NCI-H526 treated with DMSO at 0.1 percent for 48 hours (cell line): ENCODE measurements around the gene LACRT.
"Not testable (repeated sequence)": the region's sequence is repeated elsewhere in the genome, so short reads cannot be mapped to it uniquely, and the experiment has no call there.

Experiments
- DNase-seq: peaks from one replicate; lab custom pipeline; 2025; lab: John Stamatoyannopoulos, UW

The LACRT gene

GRCh38 chr12:54639112-54639511 lies 4.4 kb upstream of the LACRT start:
- DNase-seq = not testable (repeated sequence)

DNA sequence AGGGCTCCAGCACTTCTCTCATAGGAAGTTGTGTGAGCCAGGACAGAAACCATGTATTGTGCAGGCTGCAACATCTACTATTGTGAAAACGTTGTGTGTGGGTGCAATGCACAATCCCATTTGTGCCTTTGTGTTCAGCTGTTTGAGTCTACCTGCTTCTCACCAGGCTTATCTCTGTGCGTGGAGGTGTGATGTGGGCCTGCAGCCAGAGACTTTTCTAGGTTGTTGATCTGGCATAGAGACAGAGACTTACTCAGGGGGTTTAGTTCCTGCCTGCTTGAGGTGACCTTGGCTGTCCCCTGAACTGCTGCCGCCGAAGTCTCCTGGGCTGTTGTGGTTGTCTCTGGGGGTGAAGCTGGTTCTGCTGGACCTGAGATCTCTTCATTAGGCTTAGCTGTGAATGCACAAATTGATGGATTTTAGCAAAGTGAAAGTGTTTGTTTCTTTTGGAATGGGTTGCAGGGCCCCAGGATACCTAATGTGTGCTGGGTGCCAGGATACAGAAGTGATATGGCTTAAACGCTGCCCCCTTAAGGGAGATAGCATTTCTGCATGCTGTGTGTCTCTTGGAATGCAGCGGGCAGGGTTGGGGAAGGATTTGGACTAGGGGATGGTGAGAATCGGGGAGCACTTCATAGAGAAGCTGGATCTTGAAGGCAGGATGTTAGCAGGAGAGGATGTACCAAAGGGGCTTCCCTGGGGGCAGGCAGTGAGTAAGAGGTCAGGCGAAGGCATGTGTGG lies 2.5 kb downstream of the LACRT start:
- no peak for DNase-seq

DNA sequence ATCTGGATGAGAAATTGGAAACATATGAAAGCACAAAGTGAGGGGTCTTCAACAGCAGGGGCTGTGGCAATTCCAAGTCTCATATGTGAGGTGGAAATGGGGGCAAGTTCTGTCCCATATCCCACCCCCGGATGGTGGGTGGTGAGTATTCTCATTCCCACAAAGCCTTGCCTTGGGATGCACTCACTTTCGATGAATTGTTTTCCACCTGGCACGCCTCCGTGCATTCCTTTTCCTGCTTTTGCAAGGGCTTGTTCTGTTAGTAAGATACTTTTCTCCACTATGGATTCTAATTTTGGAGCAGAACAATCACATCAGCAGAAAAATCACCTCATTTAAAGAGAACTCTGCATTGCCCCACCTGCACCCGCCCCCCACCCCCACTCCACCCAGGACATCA lies 3.1 kb downstream of the LACRT start:
- DNase-seq = no peak

DNA sequence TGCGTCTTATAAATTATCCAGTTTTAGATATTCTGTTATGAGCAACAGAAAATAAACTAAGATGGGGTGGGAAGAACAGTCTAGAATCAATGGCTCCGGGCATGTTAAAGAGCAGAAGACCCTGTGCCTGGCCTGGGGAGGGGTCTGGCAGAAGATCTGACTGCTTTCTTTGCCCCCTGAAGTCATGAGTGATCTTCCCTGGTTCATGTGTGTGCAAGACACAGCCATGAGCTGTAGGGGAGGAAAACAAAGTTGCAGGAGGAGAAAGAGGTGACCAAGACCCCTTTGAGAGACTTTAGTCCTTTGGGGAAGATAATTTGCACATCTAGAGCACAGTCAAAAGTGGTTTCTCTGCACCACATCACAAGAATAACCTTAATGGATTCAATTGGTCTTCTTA lies 4.8 kb downstream of the LACRT start:
- no peak for DNase-seq

DNA sequence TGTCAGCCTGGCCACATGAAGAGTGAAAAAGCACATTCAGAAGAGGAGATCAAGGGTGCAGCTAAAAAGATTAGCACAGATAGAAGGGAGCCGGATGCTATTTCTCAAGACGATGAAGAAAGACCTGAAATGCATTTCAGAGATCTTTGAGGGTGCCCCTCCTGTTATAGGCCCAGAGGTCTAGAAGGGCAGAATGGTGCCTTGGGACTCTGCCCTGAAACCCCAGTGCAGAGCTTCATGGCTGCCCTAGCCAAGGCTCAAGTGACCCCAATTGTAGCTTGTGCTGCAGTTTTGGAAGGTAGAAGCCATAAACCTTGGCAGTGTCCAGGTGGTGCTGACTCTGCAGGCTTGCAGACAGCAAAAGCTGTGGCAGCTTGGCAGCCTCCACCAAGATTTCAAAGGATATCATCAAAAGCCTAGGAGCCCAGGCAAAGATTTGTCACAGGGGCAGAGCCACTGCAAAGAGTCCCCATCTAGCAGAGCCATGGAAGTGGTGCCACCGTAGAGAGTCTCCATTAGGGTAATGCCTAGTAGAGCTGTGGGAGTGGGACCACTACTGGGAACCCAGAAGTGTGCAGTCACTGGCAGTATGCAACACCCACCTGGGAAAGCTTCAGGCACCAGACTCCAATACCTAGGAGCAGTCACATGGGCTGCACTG lies 6.4 kb downstream of the LACRT start:
- DNase-seq = no peak

DNA sequence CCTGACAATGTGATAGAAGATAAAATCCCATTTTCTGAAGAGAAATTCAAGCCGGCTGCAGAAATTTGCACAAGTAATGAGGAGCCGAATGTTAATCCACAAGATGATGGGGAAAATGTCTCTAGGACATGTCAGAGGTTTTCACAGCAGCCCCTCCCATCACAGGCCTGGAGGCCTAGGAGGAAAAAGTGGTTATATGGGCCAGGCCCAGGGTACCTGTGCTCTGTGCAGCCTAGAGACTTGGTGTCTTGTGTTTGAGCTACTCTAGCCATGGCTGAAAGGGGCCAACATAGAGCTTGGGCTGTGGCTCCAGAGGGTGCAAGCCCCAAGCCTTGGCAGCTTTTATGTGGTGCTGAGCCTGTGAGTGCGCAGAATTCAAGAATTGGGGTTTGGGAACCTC lies 7.4 kb downstream of the LACRT start:
- no peak for DNase-seq

GRCh38 chr12:54625598-54625997 lies 9.1 kb downstream of the LACRT start:
- DNase-seq = no peak

GRCh38 chr12:54624315-54625279 lies 10.1 kb downstream of the LACRT start:
- no peak for DNase-seq

DNA sequence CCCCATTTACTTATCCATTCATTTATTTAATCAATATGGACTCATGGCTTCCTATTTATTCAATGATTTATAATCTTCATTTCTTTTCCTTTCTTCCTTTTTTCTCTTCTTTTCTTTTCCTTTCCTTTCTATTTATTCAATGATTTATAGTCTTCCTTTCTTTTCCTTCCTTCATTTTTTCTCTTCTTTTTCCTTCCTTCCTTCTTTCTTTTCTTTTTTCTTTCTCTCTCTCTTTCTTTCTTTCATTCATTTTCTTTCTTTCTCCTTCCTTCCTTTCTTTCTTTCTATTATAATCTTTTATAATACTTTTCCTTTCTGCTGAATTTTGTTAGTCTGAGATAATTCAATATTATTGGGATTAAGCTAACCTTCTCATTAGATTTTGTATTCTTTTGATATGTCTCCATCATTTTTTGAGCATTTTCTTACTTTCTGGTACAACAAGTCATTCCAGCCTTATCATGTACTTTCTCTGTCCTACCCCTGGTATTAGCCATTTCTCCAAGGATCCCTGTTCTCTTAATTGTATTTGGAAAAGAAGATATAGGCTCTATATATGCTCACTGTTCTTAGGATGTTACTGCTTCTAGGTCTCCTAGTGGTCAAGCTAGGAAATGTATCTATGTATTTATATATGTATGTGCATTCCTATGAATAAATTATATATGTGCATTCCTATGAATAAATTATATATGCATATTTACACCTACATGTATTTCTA lies 12.1 kb downstream of the LACRT start:
- no peak for DNase-seq

- DNase-seq = no peak
Measured at GRCh38 chr12:54616933-54617680, 17.6 kb downstream of the LACRT start.

DNA sequence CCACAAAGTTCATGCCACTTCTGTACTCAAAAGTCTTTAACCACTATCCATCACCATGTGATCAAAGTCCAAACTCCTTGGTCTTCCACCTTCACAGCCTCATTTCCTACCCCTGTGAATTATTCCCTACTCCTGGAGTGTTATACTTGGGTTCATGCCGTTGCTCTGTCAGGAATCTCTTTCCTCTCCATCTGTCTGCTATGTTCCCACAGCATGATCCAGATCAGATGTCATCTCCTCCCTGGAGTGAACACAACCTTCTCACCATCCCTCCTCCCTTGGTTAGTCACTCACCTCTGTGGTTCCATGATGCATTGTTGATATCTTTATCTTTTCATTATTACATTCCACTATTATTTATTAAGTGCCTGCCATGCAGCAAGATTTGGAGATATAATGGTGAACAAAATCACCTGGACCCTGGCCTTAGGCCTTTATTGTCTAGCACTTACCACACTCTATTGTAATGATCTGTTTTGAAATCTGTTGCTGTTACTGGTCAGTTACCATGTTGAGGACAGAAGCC lies 22.4 kb downstream of the LACRT start:
- DNase-seq = no peak

DNA sequence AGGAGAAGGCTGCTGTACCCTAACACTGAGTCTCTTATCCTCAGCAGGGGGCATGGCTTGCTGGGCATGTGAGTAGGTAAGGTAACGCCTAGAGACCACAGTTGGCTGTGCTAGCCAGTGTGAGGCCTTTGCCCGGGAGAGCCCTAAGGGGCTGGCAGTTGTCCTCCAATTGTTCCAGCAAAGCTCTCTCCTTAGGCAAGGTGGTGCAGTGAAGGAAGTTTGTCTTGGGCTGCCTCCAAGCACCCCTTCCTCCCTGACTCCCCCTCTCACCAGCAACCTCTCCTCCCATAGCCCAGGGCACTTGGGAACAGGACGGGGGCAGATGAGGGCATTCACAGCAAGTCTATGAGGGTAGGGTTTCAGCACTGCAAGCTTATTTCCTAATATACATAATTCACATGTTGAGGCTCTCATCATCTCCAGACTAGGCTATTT lies 23.0 kb downstream of the LACRT start:
- DNase-seq = no peak

DNA sequence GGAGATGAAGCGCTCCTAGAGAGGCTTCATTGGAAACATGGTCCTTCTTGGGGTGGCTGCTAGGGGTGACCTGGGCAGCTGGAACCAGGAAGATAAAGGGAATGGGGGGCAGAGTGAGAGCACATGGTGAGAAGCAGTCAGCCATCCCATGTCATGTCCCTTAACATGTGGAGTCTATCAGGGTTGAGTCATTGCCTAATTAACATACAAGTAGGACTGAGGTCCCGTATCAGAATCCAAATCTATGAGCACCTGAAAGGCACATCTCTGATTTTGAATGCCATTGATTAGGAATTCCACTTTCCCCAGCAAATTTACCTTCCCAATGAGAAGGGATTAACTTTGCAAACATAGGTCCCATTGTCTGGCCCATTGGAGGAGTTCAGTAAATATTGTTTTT lies 25.9 kb downstream of the LACRT start:
- DNase-seq = no peak

DNA sequence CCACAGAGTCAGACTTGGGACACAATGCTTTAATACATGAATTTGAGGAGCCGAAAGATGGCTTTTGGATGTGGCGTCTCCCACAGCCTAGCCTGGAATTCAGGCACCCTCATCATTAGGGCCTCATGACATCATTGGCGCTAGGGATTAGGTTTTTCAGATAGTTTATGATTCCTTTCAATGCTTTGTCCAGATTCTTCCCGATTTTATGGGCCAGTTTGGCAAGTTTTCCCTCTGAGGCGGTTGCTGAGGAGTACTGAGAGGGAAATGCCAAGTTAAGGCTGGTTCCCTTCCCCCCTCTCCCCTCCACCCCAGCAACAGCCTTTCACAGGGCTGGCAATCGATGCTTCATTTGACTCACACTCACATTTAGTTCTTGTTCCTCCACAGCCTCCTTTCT lies 26.5 kb downstream of the LACRT start:
- DNase-seq = no peak

GRCh38 chr12:54606556-54606955 lies 28.1 kb downstream of the LACRT start:
- no peak for DNase-seq

GRCh38 chr12:54605138-54605970 lies 29.3 kb downstream of the LACRT start:
- DNase-seq = no peak

GRCh38 chr12:54604436-54604835 lies 30.3 kb downstream of the LACRT start:
- DNase-seq = no peak

GRCh38 chr12:54603872-54604271 lies 30.8 kb downstream of the LACRT start:
- DNase-seq = no peak

GRCh38 chr12:54603173-54603814 lies 31.4 kb downstream of the LACRT start:
- peak; percentile 13 for DNase-seq

GRCh38 chr12:54602661-54603060 lies 32.0 kb downstream of the LACRT start:
- DNase-seq = no peak
